Liver (tissue), 9 donors: ENCODE measurements around the gene HTR1E. TPM values are rescaled to one million over a fixed set of nuclear protein-coding genes. Genes with fewer than 3 reads are reported as not detected.

Source experiments
- DNase-seq: peaks from one replicate; pipeline ENCODE4 v3.0.0-alpha.2; 2017; ENCODE audit warnings: low spot score
- H3K27ac ChIP-seq, 2 donors: one replicate each; pipeline ENCODE4 v1.7.0; 2013; ENCODE audit warnings: inconsistent platforms in 2 of 2, low read length in 2 of 2, control low read depth in 1 of 2, low read depth in 1 of 2, mild to moderate bottlenecking in 1 of 2
- H3K27me3 ChIP-seq, 4 donors: one replicate each; pipeline versions ENCODE4 v1.6.1 to v1.7.0; 2013; ENCODE audit warnings: low read length in 3 of 4, inconsistent platforms in 1 of 4, mild to moderate bottlenecking in 1 of 4, moderate library complexity in 1 of 4; ENCODE audit not compliant: control insufficient read depth in 4 of 4, insufficient read depth in 4 of 4
- H3K36me3 ChIP-seq, 4 donors: one replicate each; pipeline versions ENCODE4 v1.6.1 to v1.7.0; 2013; ENCODE audit warnings: low read length in 3 of 4, mild to moderate bottlenecking in 3 of 4, low read depth in 1 of 4, moderate library complexity in 1 of 4; ENCODE audit not compliant: control insufficient read depth in 4 of 4, insufficient read depth in 3 of 4
- H3K4me1 ChIP-seq, 4 donors: one replicate each; pipeline versions ENCODE4 v1.6.1 to v1.7.0; 2013; ENCODE audit warnings: low read length in 3 of 4, mild to moderate bottlenecking in 3 of 4, moderate library complexity in 1 of 4; ENCODE audit not compliant: control insufficient read depth in 4 of 4, insufficient read depth in 4 of 4
- H3K4me3 ChIP-seq, 3 donors: one replicate each; pipeline versions ENCODE4 v1.6.1 to v1.7.0; 2013; ENCODE audit warnings: low read length in 3 of 3, control low read depth in 1 of 3, low read depth in 1 of 3, mild to moderate bottlenecking in 1 of 3
- H3K9ac ChIP-seq, 2 donors: one replicate each; pipeline ENCODE4 v1.7.0; 2013; ENCODE audit warnings: low read length in 2 of 2, mild to moderate bottlenecking in 2 of 2, moderate library complexity in 2 of 2, control low read depth in 1 of 2, low read depth in 1 of 2
- H3K9me3 ChIP-seq, 4 donors: one replicate each; pipeline versions ENCODE4 v1.6.1 to v1.7.0; 2013; ENCODE audit warnings: low read length in 3 of 4; ENCODE audit not compliant: control insufficient read depth in 4 of 4
- ATF3 ChIP-seq: IDR thresholded peaks from 2 replicates; pipeline ENCODE4 v1.6.1; 2016; ENCODE audit warnings: antibody characterized with exemption
- CTCF ChIP-seq: fragments of 150-350 bp; IDR thresholded peaks from 2 replicates; pipeline ENCODE4 v1.5.1; 2017; ENCODE audit warnings: improper control_type of control experiment, low read depth, low read length; ENCODE audit not compliant: missing input control
- EGR1 ChIP-seq, 2 donors: IDR thresholded peaks; 2 replicates each; pipeline ENCODE4 v1.6.1; 2016 to 2018; ENCODE audit warnings: antibody characterized with exemption in 2 of 2, low read depth in 2 of 2
- FOXA1 ChIP-seq: IDR thresholded peaks from 2 replicates; pipeline ENCODE4 v1.6.1; 2016; ENCODE audit warnings: antibody characterized with exemption
- GABPA ChIP-seq, 2 donors: IDR thresholded peaks in 1 of 2; conservative IDR thresholded peaks in 1 of 2; 2 replicates each; pipeline ENCODE4 v1.6.1; 2016; ENCODE audit warnings: antibody characterized with exemption in 2 of 2, mild to moderate bottlenecking in 1 of 2, moderate library complexity in 1 of 2
- HNF4G ChIP-seq: IDR thresholded peaks from 2 replicates; pipeline ENCODE4 v1.6.1; 2016; ENCODE audit warnings: antibody characterized with exemption
- JUND ChIP-seq, 2 donors: IDR thresholded peaks; 2 replicates each; pipeline ENCODE4 v1.6.1; 2016; ENCODE audit warnings: antibody characterized with exemption in 2 of 2
- MAX ChIP-seq: IDR thresholded peaks from 2 replicates; pipeline ENCODE4 v1.6.1; 2016; ENCODE audit warnings: antibody characterized with exemption
- NR2F2 ChIP-seq: IDR thresholded peaks from 2 replicates; pipeline ENCODE4 v1.6.1; 2016; ENCODE audit warnings: antibody characterized with exemption
- RAD21 ChIP-seq, 2 donors: IDR thresholded peaks; 2 replicates each; pipeline ENCODE4 v1.6.1; 2016; ENCODE audit warnings: antibody characterized with exemption in 2 of 2, mild to moderate bottlenecking in 2 of 2
- REST ChIP-seq: IDR thresholded peaks from 2 replicates; pipeline ENCODE4 v1.6.1; 2016; ENCODE audit warnings: antibody characterized with exemption, mild to moderate bottlenecking
- RXRA ChIP-seq, 2 donors: IDR thresholded peaks; 2 replicates each; pipeline ENCODE4 v1.6.1; 2017 to 2018; ENCODE audit warnings: antibody characterized with exemption in 2 of 2, mild to moderate bottlenecking in 1 of 2
- SP1 ChIP-seq: IDR thresholded peaks from 2 replicates; pipeline ENCODE4 v1.6.1; 2018; ENCODE audit warnings: antibody characterized with exemption, mild to moderate bottlenecking
- TAF1 ChIP-seq: conservative IDR thresholded peaks from 2 replicates; pipeline ENCODE4 v1.6.1; 2016; ENCODE audit warnings: antibody characterized with exemption, mild to moderate bottlenecking
- YY1 ChIP-seq: IDR thresholded peaks from 2 replicates; pipeline ENCODE4 v1.6.1; 2016; ENCODE audit warnings: antibody characterized with exemption, mild to moderate bottlenecking
- ZBTB33 ChIP-seq: IDR thresholded peaks from 2 replicates; pipeline ENCODE4 v1.6.1; 2016; ENCODE audit warnings: antibody characterized with exemption
- WGBS: extraction: QIAGEN DNeasy Blood & Tissue Kit; methylation state at CpG from one replicate; pipeline ENCODE4 v1.1.7; 2013; 5-methylcytosine and 5-hydroxymethylcytosine counted together
- polyA plus RNA-seq, 2 donors: library from polyadenylated mRNA; stranded (reverse) in 1 of 2; unstranded in 1 of 2; fragments of 200-250 nt in 1 of 2; fragments of >200 nt in 1 of 2; fragmentation: Nextera tagmentation in 1 of 2; extraction: Ambion mirVana in 1 of 2; gene quantifications; one replicate each; pipeline versions ENCODE4 v1.2.1 to v1.2.3, GENCODE V29; 2013 to 2015
- total RNA-seq, 2 donors: library from RNA; depleted of rRNA; stranded (reverse); fragments of >200 nt; gene quantifications; one replicate each; pipeline ENCODE4 v1.2.3, GENCODE V29; 2014
- donor health status: healthy.
- donor health status: healthy.
- donor health status: healthy.
- donor health status: healthy.
- donor health status: healthy.

Gene HTR1E
- total and polyA plus RNA-seq, 4 donors: not detected

- no peaks in the 10 kb centered on the region for H3K36me3 ChIP-seq
- peaks cover 0 to 2% (median 0%) of the 10 kb centered on the region in 4 donors for H3K27me3 ChIP-seq
- no peaks in the 10 kb centered on the region for H3K4me1 ChIP-seq
- no peak for TF ChIP-seq TAF1
- no peak for TF ChIP-seq RXRA (IDR thresholded peaks at IDR 0.05)
- TF ChIP-seq GABPA (IDR thresholded peaks at IDR 0.05 in 1 of 2, conservative IDR thresholded peaks at IDR 0.05 in 1 of 2): no peak
- no peak for TF ChIP-seq RAD21 (IDR thresholded peaks at IDR 0.05)
- TF ChIP-seq MAX: no peak
- TF ChIP-seq EGR1 (IDR thresholded peaks at IDR 0.05; ENCODE audit: low read depth in 2 of 2): no peak
- no peak for TF ChIP-seq HNF4G
- no peak for TF ChIP-seq NR2F2
- TF ChIP-seq SP1: no peak
- TF ChIP-seq REST: no peak
- TF ChIP-seq ATF3: no peak
- no peak for TF ChIP-seq CTCF
- TF ChIP-seq FOXA1: no peak
- WGBS: 79% methylated on average over 3 of the region's 3 CpGs
- no peak overlapping the region for H3K9ac ChIP-seq
- H3K4me3 ChIP-seq: no peak overlapping the region
- DNase-seq: no peak
- H3K9me3 ChIP-seq: no peaks in the 10 kb centered on the region
- H3K27ac ChIP-seq: no peak overlapping the region
Observed at GRCh38 chr6:87054143-87054833, 117.0 kb downstream of the HTR1E start.

- Histone ChIP-seq H3K4me3 (no peak overlapping the region), H3K9me3 (no peaks in the 10 kb centered on the region), H3K36me3 (no peaks in the 10 kb centered on the region), H3K27me3 (peaks cover 0 to 2% (median 0%) of the 10 kb centered on the region in 4 donors), H3K4me1 (no peaks in the 10 kb centered on the region), H3K9ac (no peak overlapping the region), H3K27ac (no peak overlapping the region)
- no peak for DNase-seq
- WGBS: 94% methylated on average over 18 of the region's 18 CpGs
- no peak for TF ChIP-seq EGR1 (IDR thresholded peaks at IDR 0.05; ENCODE audit: low read depth in 2 of 2)
- no peak for TF ChIP-seq GABPA (IDR thresholded peaks at IDR 0.05 in 1 of 2, conservative IDR thresholded peaks at IDR 0.05 in 1 of 2)
- no peak for TF ChIP-seq ZBTB33
- TF ChIP-seq CTCF: no peak
- TF ChIP-seq JUND (IDR thresholded peaks at IDR 0.05): no peak
- TF ChIP-seq HNF4G: no peak
- no peak for TF ChIP-seq YY1
- no peak for TF ChIP-seq TAF1
- no peak for TF ChIP-seq RXRA (IDR thresholded peaks at IDR 0.05)
- TF ChIP-seq REST: no peak
- TF ChIP-seq ATF3: no peak
- TF ChIP-seq SP1: no peak
- no peak for TF ChIP-seq NR2F2
Observed at GRCh38 chr6:87059943-87060342, 122.6 kb downstream of the HTR1E start.
